DOHH2 (cell line): ENCODE results near the gene OR6N1.

Source experiments
- H3F3A ChIP-seq: fragments of 200-600 bp; sonication (generic), shearing (Covaris generic); 2 replicates; pipeline ENCODE4 v1.6.0; 2016; ENCODE audit warnings: antibody characterized with exemption, mild to moderate bottlenecking; ENCODE audit not compliant: control insufficient read depth, insufficient read depth
- H3K27ac ChIP-seq: fragments of 200-600 bp; sonication (generic); 2 replicates; pipeline ENCODE4 v1.5.1; 2014; ENCODE audit warnings: low read depth, mild to moderate bottlenecking, low read length, moderate library complexity
- H3K27me3 ChIP-seq: fragments of 200-600 bp; sonication (generic); 2 replicates; pipeline ENCODE4 v1.6.1; 2014; ENCODE audit warnings: mild to moderate bottlenecking, low read length, mixed read lengths; ENCODE audit not compliant: control insufficient read depth
- H3K36me3 ChIP-seq: fragments of 200-600 bp; sonication (generic); 2 replicates; pipeline ENCODE4 v1.6.1; 2014; ENCODE audit warnings: mild to moderate bottlenecking, low read length, moderate library complexity, mixed read lengths; ENCODE audit not compliant: control insufficient read depth
- H3K4me1 ChIP-seq: fragments of 200-600 bp; sonication (generic); 2 replicates; pipeline ENCODE4 v1.6.1; 2014; ENCODE audit warnings: mild to moderate bottlenecking, low read length, mixed read lengths; ENCODE audit not compliant: control insufficient read depth
- H3K4me2 ChIP-seq: fragments of 200-600 bp; sonication (generic); 2 replicates; pipeline ENCODE4 v1.6.0; 2014; ENCODE audit warnings: mild to moderate bottlenecking, low read length, moderate library complexity
- H3K4me3 ChIP-seq: fragments of 200-600 bp; sonication (generic); 2 replicates; pipeline ENCODE4 v1.5.1; 2014; ENCODE audit warnings: mild to moderate bottlenecking, low read length, mixed read lengths
- H3K79me2 ChIP-seq: fragments of 200-600 bp; sonication (generic); 2 replicates; pipeline ENCODE4 v1.6.1; 2014; ENCODE audit warnings: mild to moderate bottlenecking, low read length, mixed read lengths; ENCODE audit not compliant: control insufficient read depth
- H3K9me2 ChIP-seq: fragments of 200-600 bp; sonication (generic); replicated peaks from 2 replicates; pipeline ENCODE4 v1.6.1; 2014; ENCODE audit warnings: mild to moderate bottlenecking, low read length, mixed read lengths; ENCODE audit not compliant: control insufficient read depth
- H3K9me3 ChIP-seq: fragments of 200-600 bp; sonication (generic); 2 replicates; pipeline ENCODE4 v1.6.1; 2014; ENCODE audit warnings: antibody characterized with exemption, low read length, mixed read lengths; ENCODE audit not compliant: control insufficient read depth, insufficient read depth
- H4K20me1 ChIP-seq: fragments of 200-600 bp; sonication (generic); 2 replicates; pipeline ENCODE4 v1.6.0; 2014; ENCODE audit warnings: low read depth, mild to moderate bottlenecking, antibody characterized with exemption, low read length, moderate library complexity; ENCODE audit not compliant: control insufficient read depth, insufficient read depth
- EZH2phosphoT487 ChIP-seq: fragments of 200-600 bp; sonication (generic); IDR thresholded peaks from 2 replicates; pipeline ENCODE4 v1.6.1; 2017; ENCODE audit warnings: borderline replicate concordance, mild to moderate bottlenecking, antibody characterized with exemption, low read length, moderate library complexity, mixed read lengths
- TF ChIP-seq, protein P1 (sequence below): fragments of 200-600 bp; sonication (generic); IDR thresholded peaks from one replicate; pipeline ENCODE4 v1.5.1; 2014; ENCODE audit warnings: antibody characterized with exemption, mild to moderate bottlenecking, low read depth, low read length; ENCODE audit not compliant: poor library complexity, severe bottlenecking

Gene OR6N1

GRCh38 chr1:158731707-158732106 is 40.3 kb downstream of the OR6N1 start:
- no peaks in the 10 kb centered on the region for H4K20me1 ChIP-seq
- H3F3A ChIP-seq: no peaks in the 10 kb centered on the region
- no peaks in the 10 kb centered on the region for H3K4me1 ChIP-seq
- no peaks in the 10 kb centered on the region for H3K79me2 ChIP-seq
- no peak overlapping the region for H3K27ac ChIP-seq
- H3K9me3 ChIP-seq: no peaks in the 10 kb centered on the region
- no peaks in the 10 kb centered on the region for H3K36me3 ChIP-seq
- H3K4me3 ChIP-seq: no peak overlapping the region
- H3K9me2 ChIP-seq: no peaks in the 10 kb centered on the region
- H3K27me3 ChIP-seq: no peaks in the 10 kb centered on the region
- no peak overlapping the region for H3K4me2 ChIP-seq
- TF ChIP-seq, protein P1, sequence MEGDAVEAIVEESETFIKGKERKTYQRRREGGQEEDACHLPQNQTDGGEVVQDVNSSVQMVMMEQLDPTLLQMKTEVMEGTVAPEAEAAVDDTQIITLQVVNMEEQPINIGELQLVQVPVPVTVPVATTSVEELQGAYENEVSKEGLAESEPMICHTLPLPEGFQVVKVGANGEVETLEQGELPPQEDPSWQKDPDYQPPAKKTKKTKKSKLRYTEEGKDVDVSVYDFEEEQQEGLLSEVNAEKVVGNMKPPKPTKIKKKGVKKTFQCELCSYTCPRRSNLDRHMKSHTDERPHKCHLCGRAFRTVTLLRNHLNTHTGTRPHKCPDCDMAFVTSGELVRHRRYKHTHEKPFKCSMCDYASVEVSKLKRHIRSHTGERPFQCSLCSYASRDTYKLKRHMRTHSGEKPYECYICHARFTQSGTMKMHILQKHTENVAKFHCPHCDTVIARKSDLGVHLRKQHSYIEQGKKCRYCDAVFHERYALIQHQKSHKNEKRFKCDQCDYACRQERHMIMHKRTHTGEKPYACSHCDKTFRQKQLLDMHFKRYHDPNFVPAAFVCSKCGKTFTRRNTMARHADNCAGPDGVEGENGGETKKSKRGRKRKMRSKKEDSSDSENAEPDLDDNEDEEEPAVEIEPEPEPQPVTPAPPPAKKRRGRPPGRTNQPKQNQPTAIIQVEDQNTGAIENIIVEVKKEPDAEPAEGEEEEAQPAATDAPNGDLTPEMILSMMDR: no peak
- TF ChIP-seq EZH2phosphoT487: no peak

DNA sequence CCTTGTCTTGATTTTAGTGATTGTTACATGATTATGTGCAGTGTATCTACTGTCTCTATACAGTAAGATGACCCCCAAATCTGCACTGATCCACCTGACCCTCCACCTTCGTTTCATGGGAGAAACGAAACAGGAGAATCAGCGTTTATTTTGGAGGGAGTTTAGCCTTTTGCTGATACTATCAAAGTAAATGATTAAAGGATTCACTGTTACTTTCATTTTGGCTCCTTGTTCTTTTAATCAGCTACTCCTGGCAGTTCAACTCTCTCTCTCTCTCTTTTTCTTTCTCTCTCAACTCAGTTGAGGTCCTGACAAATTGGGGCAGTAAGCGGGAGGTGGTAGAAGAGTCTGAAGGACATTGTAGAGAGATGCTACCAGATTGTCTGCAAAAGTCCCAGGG is 41.5 kb downstream of the OR6N1 start:
- Histone ChIP-seq H3K9me2 (no peaks in the 10 kb centered on the region), H4K20me1 (no peaks in the 10 kb centered on the region), H3K27me3 (no peaks in the 10 kb centered on the region), H3K9me3 (no peaks in the 10 kb centered on the region), H3F3A (no peaks in the 10 kb centered on the region), H3K79me2 (no peaks in the 10 kb centered on the region), H3K4me3 (no peak overlapping the region), H3K4me1 (no peaks in the 10 kb centered on the region), H3K36me3 (no peaks in the 10 kb centered on the region), H3K4me2 (no peak overlapping the region), H3K27ac (no peak overlapping the region)
- TF ChIP-seq, protein P1: no peak
- no peak for TF ChIP-seq EZH2phosphoT487

DNA sequence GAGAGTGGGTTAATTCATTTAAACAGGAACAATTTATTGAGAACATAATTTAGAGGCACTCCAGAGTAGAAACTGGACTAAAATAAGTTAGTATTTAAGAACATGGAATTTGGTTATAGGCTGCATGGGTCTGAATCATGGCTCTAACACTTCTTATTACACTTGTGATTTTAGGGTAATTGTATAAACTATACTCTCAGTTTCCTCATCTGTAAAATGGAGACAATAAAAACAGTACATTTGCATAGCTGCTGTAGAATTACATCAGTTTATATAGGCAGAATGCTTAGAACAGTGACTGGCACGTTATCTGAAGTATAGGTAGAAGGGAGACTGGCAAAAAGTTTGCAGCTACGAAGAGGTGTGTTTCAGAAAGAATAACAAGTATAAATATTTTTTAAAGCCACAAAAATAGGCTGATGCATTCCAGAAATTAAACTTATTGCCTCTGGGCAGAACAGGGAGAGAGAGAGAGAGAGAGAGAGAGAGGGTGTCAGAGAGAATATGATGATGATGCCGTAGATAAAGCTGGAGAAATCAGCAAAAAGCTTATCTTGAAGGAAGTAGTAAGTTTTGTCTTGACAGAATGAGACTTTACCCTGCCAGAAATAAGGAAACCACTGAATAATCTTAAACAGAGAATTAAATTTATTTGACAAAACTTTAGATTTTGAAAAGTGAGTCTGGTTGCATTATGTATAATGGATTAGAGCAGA is 43.3 kb downstream of the OR6N1 start:
- Histone ChIP-seq H3K4me3 (no peak overlapping the region), H3K4me1 (no peaks in the 10 kb centered on the region), H3K27ac (no peak overlapping the region), H3K9me3 (no peaks in the 10 kb centered on the region), H4K20me1 (no peaks in the 10 kb centered on the region), H3K36me3 (no peaks in the 10 kb centered on the region), H3K9me2 (no peaks in the 10 kb centered on the region), H3F3A (no peaks in the 10 kb centered on the region), H3K79me2 (no peaks in the 10 kb centered on the region), H3K4me2 (no peak overlapping the region), H3K27me3 (no peaks in the 10 kb centered on the region)
- TF ChIP-seq EZH2phosphoT487: no peak
- TF ChIP-seq, protein P1: no peak
